Esophagus squamous epithelium (tissue), 4 donors: Measurements from ENCODE around the gene C1orf226.

ENCODE experiments used
- POLR2A ChIP-seq, 4 donors: fragments of 450-650 bp; IDR thresholded peaks; one replicate each; pipeline ENCODE4 v1.6.1; 2017; ENCODE audit warnings: antibody characterized with exemption in 4 of 4, mild to moderate bottlenecking in 4 of 4, moderate library complexity in 3 of 4
- TF ChIP-seq, protein P1 (sequence below), 6 experiments: fragments of 450-650 bp in 4 of 6; fragments of 200-600 bp in 2 of 6; sonication (generic) in 2 of 6; IDR thresholded peaks; one replicate each; pipeline ENCODE4 v1.5.1; 2016 to 2019; ENCODE audit warnings: antibody characterized with exemption in 6 of 6, mild to moderate bottlenecking in 4 of 6, moderate library complexity in 4 of 6

- TF ChIP-seq, protein P1, sequence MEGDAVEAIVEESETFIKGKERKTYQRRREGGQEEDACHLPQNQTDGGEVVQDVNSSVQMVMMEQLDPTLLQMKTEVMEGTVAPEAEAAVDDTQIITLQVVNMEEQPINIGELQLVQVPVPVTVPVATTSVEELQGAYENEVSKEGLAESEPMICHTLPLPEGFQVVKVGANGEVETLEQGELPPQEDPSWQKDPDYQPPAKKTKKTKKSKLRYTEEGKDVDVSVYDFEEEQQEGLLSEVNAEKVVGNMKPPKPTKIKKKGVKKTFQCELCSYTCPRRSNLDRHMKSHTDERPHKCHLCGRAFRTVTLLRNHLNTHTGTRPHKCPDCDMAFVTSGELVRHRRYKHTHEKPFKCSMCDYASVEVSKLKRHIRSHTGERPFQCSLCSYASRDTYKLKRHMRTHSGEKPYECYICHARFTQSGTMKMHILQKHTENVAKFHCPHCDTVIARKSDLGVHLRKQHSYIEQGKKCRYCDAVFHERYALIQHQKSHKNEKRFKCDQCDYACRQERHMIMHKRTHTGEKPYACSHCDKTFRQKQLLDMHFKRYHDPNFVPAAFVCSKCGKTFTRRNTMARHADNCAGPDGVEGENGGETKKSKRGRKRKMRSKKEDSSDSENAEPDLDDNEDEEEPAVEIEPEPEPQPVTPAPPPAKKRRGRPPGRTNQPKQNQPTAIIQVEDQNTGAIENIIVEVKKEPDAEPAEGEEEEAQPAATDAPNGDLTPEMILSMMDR (IDR thresholded peaks at IDR 0.05), result no peak
- TF ChIP-seq POLR2A (IDR thresholded peaks at IDR 0.05), result no peak
Measured at GRCh38 chr1:162420120-162420519, 38.6 kb downstream of the C1orf226 start.
